ENCODE results near the gene GAK. TPM values are rescaled to one million over a fixed set of nuclear protein-coding genes. Genes with fewer than 3 reads are reported as not detected.

GAK gene
- total and polyA plus RNA-seq, 2 experiments from 2014 or later = 87.1 to 88.4 TPM

DNA sequence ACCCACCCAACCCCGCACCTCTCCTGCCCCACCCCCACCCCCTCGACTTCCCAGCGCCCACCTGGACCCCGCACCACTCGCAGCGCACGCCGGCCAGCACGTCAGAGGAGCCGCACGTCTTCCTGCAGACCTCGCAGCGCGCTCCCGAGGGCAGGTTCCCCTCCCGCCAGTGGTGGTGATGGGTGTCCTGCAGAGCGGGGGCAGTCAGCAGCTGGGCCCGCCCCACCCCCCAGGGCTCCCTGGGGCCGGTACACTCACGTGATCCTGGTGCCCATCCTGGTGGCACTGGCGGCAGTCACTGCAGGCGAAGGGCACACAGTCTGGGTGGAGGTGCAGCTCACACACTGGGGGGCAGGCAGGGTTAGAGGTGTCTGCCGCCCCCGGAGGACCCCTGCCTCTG is 36.1 kb upstream of the GAK start:
- Histone ChIP-seq H4K20me1 (ENCODE audit: insufficient read depth, poor library complexity, severe bottlenecking) (no peaks in the 10 kb centered on the region), H3K27ac (no peak overlapping the region), H3K36me3 (replicated peaks; ENCODE audit: insufficient read depth, low read depth) (no peaks in the 10 kb centered on the region), H3K4me3 (no peak overlapping the region), H3K9me2 (replicated peaks; ENCODE audit: insufficient read depth) (no peaks in the 10 kb centered on the region), H3K9me3 (ENCODE audit: low read depth) (no peaks in the 10 kb centered on the region), H3K4me1 (ENCODE audit: insufficient read depth) (peaks cover 15% of the 10 kb centered on the region), H3K79me2 (peaks cover 13% of the 10 kb centered on the region), H3K4me2 (peak overlapping the region; percentile 44), H2AFZ (no peak overlapping the region), H3K27me3 (no peaks in the 10 kb centered on the region)
- no peak for DNase-seq (ENCODE audit: low spot score)
- 49% methylated on average over 12 of the region's 24 CpGs for WGBS (ENCODE audit: low lambda C conversion rate, missing lambda C conversion rate)
- TF ChIP-seq EZH2 (IDR thresholded peaks at IDR 0.05; ENCODE audit: borderline replicate concordance) (no peak), EZH2phosphoT487 (IDR thresholded peaks at IDR 0.05; ENCODE audit: low read depth, severe bottlenecking, unreplicated experiment) (no peak)
- TF ChIP-seq, protein P1, sequence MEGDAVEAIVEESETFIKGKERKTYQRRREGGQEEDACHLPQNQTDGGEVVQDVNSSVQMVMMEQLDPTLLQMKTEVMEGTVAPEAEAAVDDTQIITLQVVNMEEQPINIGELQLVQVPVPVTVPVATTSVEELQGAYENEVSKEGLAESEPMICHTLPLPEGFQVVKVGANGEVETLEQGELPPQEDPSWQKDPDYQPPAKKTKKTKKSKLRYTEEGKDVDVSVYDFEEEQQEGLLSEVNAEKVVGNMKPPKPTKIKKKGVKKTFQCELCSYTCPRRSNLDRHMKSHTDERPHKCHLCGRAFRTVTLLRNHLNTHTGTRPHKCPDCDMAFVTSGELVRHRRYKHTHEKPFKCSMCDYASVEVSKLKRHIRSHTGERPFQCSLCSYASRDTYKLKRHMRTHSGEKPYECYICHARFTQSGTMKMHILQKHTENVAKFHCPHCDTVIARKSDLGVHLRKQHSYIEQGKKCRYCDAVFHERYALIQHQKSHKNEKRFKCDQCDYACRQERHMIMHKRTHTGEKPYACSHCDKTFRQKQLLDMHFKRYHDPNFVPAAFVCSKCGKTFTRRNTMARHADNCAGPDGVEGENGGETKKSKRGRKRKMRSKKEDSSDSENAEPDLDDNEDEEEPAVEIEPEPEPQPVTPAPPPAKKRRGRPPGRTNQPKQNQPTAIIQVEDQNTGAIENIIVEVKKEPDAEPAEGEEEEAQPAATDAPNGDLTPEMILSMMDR (IDR thresholded peaks at IDR 0.05; ENCODE audit: poor library complexity) = no peak

DNA sequence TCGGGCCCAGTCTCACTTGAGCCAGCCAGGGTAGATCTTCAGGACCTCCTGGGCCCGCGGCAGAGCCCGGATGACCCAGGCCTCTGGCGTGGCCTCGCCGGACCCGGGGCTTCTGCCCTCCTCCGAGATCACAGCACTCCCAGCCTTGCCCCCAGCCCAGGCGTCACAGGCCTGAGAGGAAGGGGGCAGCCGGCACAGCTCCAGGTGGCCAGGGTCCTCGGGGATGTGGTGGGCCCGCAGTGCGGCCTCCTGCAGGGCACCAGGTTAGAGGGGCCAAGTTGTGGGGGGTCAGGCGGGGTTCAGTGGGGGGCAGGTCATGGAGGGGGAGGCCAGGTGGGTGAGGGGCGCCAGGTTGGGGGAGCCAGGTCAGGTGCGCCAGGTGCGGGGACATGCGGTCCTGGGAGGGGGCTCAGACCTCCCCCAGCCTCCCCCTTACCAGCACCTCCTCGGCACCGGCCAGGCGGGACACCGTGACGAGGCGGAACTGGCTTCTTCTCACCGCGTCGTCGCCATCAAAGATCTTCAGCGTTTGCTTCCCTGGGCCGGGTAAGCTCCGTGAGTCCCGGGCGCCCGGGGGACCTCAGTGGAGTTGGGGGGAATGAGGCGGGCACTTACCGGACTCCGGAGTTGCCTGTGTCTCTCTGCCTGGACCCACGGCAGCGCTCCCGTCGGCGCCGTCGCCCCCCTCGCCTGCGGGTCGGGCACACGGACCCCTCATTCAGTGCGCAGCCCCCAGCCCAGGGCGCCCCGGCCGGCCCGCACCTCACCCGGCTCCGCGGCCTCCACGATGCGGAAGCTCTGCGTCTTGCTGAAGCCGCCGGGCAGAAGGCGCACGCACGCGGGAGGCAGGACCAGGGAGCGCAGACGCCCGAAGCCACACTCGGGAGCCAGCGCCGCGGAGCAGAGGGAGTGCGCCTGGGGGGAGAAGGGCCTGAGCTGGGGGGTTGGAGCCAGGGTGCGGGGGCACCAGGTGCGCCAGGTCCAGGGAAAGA is 35.3 kb upstream of the GAK start:
- Histone ChIP-seq H3K9me3 (ENCODE audit: low read depth) (no peaks in the 10 kb centered on the region), H3K4me2 (peak overlapping the region; percentile 44), H3K4me3 (no peak overlapping the region), H3K4me1 (ENCODE audit: insufficient read depth) (peaks cover 12% of the 10 kb centered on the region), H2AFZ (no peak overlapping the region), H3K79me2 (peaks cover 11% of the 10 kb centered on the region), H3K36me3 (replicated peaks; ENCODE audit: insufficient read depth, low read depth) (no peaks in the 10 kb centered on the region), H3K9me2 (replicated peaks; ENCODE audit: insufficient read depth) (no peaks in the 10 kb centered on the region), H4K20me1 (ENCODE audit: insufficient read depth, poor library complexity, severe bottlenecking) (no peaks in the 10 kb centered on the region), H3K27me3 (no peaks in the 10 kb centered on the region), H3K27ac (no peak overlapping the region)
- WGBS (ENCODE audit: low lambda C conversion rate, missing lambda C conversion rate) = 73% methylated on average over 41 of the region's 76 CpGs
- DNase-seq (ENCODE audit: low spot score) = no peak
- no peak for TF ChIP-seq EZH2 (IDR thresholded peaks at IDR 0.05; ENCODE audit: borderline replicate concordance)

DNA sequence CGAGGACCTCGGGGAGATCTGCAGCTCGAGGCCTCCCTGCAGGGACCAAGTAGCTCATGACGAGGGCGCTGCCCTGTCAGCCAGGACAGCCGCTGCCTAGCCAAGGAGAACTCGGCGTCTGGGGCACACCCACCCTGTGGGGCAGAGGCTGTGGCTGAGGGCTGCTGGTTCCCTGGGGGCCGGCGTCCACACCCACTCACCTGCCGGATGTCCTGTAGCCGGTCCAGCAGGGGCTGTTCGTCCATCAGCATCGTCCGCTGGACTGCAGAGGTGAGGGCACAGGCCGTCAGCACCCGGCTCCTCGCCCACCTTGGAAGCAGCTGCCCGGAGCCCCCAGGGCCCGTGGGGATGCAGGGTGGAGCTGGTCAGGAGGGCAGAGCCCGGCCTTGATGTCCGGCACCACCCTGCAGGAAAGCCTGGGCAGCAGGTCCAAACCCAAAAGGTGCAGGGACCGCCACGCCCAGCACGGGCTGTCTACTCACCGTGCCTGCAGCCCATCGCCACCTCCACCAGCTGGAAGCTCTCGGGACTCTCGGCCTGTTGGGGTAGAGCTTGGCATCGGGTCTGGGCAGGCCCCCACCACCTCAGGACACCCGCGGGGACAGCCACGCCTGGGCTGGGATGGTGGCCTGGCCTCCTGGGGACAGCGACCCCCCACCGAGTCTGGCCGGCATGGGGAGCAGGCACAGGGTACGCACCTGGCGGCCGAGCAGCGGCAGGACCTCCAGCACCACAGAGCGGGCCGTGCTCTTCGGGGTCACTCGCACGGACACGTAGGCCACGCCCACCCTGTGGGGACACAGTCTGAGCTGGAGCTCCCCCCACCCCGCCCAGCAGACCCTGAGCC is 34.4 kb upstream of the GAK start:
- Histone ChIP-seq H3K4me1 (ENCODE audit: insufficient read depth) (peaks cover 3% of the 10 kb centered on the region), H3K4me2 (no peak overlapping the region), H3K4me3 (no peak overlapping the region), H3K9me3 (ENCODE audit: low read depth) (no peaks in the 10 kb centered on the region), H3K27me3 (no peaks in the 10 kb centered on the region), H2AFZ (no peak overlapping the region), H3K36me3 (replicated peaks; ENCODE audit: insufficient read depth, low read depth) (no peaks in the 10 kb centered on the region), H3K79me2 (peaks cover 4% of the 10 kb centered on the region), H3K9me2 (replicated peaks; ENCODE audit: insufficient read depth) (no peaks in the 10 kb centered on the region), H3K27ac (no peak overlapping the region), H4K20me1 (ENCODE audit: insufficient read depth, poor library complexity, severe bottlenecking) (no peaks in the 10 kb centered on the region)
- 96% methylated on average over 38 of the region's 48 CpGs for WGBS (ENCODE audit: low lambda C conversion rate, missing lambda C conversion rate)
- TF ChIP-seq EZH2phosphoT487 (IDR thresholded peaks at IDR 0.05; ENCODE audit: low read depth, severe bottlenecking, unreplicated experiment) (no peak), EZH2 (IDR thresholded peaks at IDR 0.05; ENCODE audit: borderline replicate concordance) (no peak)
- TF ChIP-seq, protein P1 (IDR thresholded peaks at IDR 0.05; ENCODE audit: poor library complexity) = no peak
- DNase-seq (ENCODE audit: low spot score) = no peak

Data from hepatocyte (in vitro differentiated cells).